Measurements from ENCODE around the gene PFKFB3. TPM values are rescaled to one million over a fixed set of nuclear protein-coding genes. Genes with fewer than 3 reads are reported as not detected.

Gene PFKFB3
- total RNA-seq, 1 donor from 2014 or later: 137 TPM

DNA sequence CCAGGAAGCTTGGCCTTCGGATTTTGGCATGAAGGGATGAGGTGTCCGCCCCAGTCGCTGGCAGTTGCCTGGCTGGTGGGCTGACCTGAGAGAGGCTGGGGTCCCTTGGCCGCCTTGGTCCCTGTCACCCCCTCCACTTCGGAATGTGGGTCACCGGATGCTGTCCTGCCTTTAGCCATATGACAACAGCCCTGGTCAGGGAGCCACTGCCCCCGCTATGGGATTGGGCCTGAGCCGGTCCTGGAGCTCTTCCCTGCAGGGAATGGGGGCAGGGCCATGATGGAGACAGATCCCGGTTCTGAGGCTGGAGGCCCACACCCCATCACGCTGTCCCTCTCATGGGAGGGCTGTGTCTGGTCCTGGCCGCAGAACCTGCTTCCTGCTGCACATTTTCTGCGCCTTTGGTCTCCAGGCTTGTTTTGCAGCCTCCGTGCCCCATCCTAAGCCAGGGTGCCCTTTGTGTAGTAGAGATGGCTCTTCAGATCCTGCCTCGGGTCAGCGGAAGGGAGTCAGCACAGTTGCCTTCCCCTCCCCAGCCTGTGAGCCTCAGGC is 22.6 kb downstream of the PFKFB3 start:
- peaks cover 14% of the 10 kb centered on the region for H3K27me3 Mint-ChIP-seq (ENCODE audit: unreplicated experiment)
- H3K9me3 Mint-ChIP-seq (ENCODE audit: unreplicated experiment): peaks cover 13% of the 10 kb centered on the region
- H3K36me3 Mint-ChIP-seq (ENCODE audit: unreplicated experiment): peaks cover 9% of the 10 kb centered on the region
- TF ChIP-seq, protein P1, sequence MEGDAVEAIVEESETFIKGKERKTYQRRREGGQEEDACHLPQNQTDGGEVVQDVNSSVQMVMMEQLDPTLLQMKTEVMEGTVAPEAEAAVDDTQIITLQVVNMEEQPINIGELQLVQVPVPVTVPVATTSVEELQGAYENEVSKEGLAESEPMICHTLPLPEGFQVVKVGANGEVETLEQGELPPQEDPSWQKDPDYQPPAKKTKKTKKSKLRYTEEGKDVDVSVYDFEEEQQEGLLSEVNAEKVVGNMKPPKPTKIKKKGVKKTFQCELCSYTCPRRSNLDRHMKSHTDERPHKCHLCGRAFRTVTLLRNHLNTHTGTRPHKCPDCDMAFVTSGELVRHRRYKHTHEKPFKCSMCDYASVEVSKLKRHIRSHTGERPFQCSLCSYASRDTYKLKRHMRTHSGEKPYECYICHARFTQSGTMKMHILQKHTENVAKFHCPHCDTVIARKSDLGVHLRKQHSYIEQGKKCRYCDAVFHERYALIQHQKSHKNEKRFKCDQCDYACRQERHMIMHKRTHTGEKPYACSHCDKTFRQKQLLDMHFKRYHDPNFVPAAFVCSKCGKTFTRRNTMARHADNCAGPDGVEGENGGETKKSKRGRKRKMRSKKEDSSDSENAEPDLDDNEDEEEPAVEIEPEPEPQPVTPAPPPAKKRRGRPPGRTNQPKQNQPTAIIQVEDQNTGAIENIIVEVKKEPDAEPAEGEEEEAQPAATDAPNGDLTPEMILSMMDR (IDR thresholded peaks at IDR 0.05; ENCODE audit: partially characterized antibody, unreplicated experiment): no peak
- H3K4me3 Mint-ChIP-seq (ENCODE audit: unreplicated experiment): no peak overlapping the region
- no peak for DNase-seq
- H3K4me1 Mint-ChIP-seq (ENCODE audit: low read depth, unreplicated experiment): peaks cover 2% of the 10 kb centered on the region
- no peak overlapping the region for H3K27ac Mint-ChIP-seq (ENCODE audit: unreplicated experiment)

DNA sequence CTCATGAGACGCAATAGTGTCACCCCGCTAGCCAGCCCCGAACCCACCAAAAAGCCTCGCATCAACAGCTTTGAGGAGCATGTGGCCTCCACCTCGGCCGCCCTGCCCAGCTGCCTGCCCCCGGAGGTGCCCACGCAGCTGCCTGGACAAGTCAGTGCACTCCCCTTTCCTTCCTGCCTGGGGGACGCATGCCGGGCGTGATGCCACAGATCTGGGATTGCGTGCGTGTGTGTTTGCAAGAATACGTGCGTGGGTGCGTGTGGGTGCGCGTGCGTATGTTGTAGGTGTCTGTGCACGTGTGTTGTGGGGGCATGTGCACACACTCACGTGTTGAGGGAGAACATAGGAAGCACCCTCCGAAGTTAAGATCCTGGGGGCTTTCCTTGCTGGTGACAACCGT is 23.5 kb downstream of the PFKFB3 start:
- Mint-ChIP-seq H3K27ac (ENCODE audit: unreplicated experiment) (no peak overlapping the region), H3K9me3 (ENCODE audit: unreplicated experiment) (peaks cover 9% of the 10 kb centered on the region), H3K4me3 (ENCODE audit: unreplicated experiment) (no peak overlapping the region), H3K36me3 (ENCODE audit: unreplicated experiment) (peaks cover 4% of the 10 kb centered on the region), H3K27me3 (ENCODE audit: unreplicated experiment) (peaks cover 11% of the 10 kb centered on the region), H3K4me1 (ENCODE audit: low read depth, unreplicated experiment) (peaks cover 2% of the 10 kb centered on the region)
- no peak for DNase-seq
- TF ChIP-seq, protein P1 (IDR thresholded peaks at IDR 0.05; ENCODE audit: partially characterized antibody, unreplicated experiment): no peak

DNA sequence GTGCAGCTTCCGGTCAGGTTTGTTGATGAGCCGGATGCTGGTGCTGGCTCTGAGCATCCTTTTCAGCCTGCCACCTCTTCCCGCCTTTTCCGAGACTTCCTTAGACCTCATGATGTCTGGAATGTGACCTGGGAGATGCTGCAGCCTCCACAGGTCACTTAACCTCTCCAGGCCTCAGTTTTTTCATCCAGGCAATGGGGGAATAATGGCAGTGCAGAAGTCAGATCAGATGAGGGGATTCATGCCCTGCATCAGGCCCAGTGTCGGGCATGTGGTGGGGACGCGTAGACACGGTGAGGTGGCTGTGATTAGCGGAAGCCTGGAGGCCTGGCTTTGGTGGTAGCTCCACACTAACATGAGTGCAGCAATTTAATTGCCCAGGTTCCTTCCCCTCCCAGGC is 24.6 kb downstream of the PFKFB3 start:
- Mint-ChIP-seq H3K4me1 (ENCODE audit: low read depth, unreplicated experiment) (peaks cover 2% of the 10 kb centered on the region), H3K36me3 (ENCODE audit: unreplicated experiment) (peaks cover 4% of the 10 kb centered on the region), H3K4me3 (ENCODE audit: unreplicated experiment) (no peak overlapping the region), H3K9me3 (ENCODE audit: unreplicated experiment) (peaks cover 7% of the 10 kb centered on the region), H3K27ac (ENCODE audit: unreplicated experiment) (no peak overlapping the region), H3K27me3 (ENCODE audit: unreplicated experiment) (peaks cover 11% of the 10 kb centered on the region)
- TF ChIP-seq, protein P1 (IDR thresholded peaks at IDR 0.05; ENCODE audit: partially characterized antibody, unreplicated experiment): no peak
- no peak for DNase-seq

DNA sequence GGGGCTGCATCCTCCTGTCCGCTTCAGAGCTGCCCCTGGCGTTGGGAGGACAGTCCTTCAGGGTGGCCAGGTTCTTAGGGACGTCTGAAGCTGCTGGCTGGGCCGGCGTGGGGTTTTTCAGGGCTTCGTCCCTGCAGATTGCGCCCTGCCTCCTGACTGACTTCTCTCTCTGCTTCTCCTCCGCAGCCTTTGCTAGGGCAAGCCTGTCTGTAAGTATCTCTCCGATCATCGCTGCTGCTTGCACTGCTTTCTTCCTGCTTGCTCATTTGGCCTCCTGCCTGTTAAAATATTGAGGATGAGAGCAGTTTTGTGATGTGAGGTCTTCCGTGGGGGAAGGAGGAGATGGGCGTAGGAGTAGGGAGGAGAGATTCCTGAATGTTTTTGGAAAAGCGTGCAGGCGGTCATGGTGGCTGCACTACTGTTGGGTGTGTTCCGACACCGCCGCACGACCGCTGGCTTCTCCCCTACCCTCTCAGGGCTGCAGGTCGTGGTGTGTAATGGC is 25.3 kb downstream of the PFKFB3 start:
- H3K36me3 Mint-ChIP-seq (ENCODE audit: unreplicated experiment): peaks cover 4% of the 10 kb centered on the region
- TF ChIP-seq, protein P1 (IDR thresholded peaks at IDR 0.05; ENCODE audit: partially characterized antibody, unreplicated experiment): no peak

DNA sequence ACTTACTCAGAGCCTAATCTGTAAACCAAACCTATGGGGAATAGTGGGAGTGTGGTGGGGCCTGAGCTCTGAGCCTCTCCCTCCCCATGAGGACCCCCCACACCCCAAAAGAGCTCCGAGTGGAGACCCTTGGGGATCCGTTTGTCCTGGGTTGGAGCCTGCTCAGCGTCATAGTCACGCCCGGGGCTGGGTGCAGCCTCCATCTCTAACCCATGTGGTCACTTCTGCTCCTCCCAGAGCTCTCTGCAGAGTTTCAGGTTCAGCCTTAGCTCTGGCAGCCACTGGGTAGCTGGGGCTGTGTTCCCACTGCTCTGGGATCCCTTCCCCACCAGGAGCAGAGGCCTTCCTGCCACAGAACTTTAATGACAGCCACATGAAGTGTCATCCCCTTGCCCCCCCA is 25.9 kb downstream of the PFKFB3 start:
- H3K4me3 Mint-ChIP-seq (ENCODE audit: unreplicated experiment): no peak overlapping the region
- DNase-seq: no peak
- TF ChIP-seq, protein P1 (IDR thresholded peaks at IDR 0.05; ENCODE audit: partially characterized antibody, unreplicated experiment): no peak
- H3K4me1 Mint-ChIP-seq (ENCODE audit: low read depth, unreplicated experiment): peaks cover 2% of the 10 kb centered on the region
- H3K9me3 Mint-ChIP-seq (ENCODE audit: unreplicated experiment): peaks cover 9% of the 10 kb centered on the region
- H3K27me3 Mint-ChIP-seq (ENCODE audit: unreplicated experiment): peaks cover 15% of the 10 kb centered on the region
- peaks cover 4% of the 10 kb centered on the region for H3K36me3 Mint-ChIP-seq (ENCODE audit: unreplicated experiment)
- no peak overlapping the region for H3K27ac Mint-ChIP-seq (ENCODE audit: unreplicated experiment)

More for the DNA sequence above, 25.3 kb downstream of the PFKFB3 start:
- H3K4me1 Mint-ChIP-seq (ENCODE audit: low read depth, unreplicated experiment): peaks cover 2% of the 10 kb centered on the region
- H3K27ac Mint-ChIP-seq (ENCODE audit: unreplicated experiment): no peak overlapping the region
- peaks cover 9% of the 10 kb centered on the region for H3K9me3 Mint-ChIP-seq (ENCODE audit: unreplicated experiment)
- no peak overlapping the region for H3K4me3 Mint-ChIP-seq (ENCODE audit: unreplicated experiment)
- no peak for DNase-seq
- peaks cover 11% of the 10 kb centered on the region for H3K27me3 Mint-ChIP-seq (ENCODE audit: unreplicated experiment)
